ENCODE measurements around the gene NAA30. TPM values are rescaled to one million over a fixed set of nuclear protein-coding genes. Genes with fewer than 3 reads are reported as not detected.

Gene NAA30
- total RNA-seq, 1 donor from 2014 or later: 21.4 TPM

GRCh38 chr14:57413849-57414248, 23.5 kb downstream of the NAA30 start:
- H3K27me3 ChIP-seq (ENCODE audit: control insufficient read depth, insufficient read depth, low read length): no peaks in the 10 kb centered on the region
- no peak for DNase-seq (ENCODE audit: low read depth)
- no peaks in the 10 kb centered on the region for H3K36me3 ChIP-seq (ENCODE audit: control insufficient read depth, insufficient read depth, low read length)
- H3K4me3 ChIP-seq (ENCODE audit: low read depth, low read length): no peak overlapping the region
- no peak for TF ChIP-seq CTCF (IDR thresholded peaks at IDR 0.05; ENCODE audit: insufficient read depth, low read length, poor library complexity, severe bottlenecking)

- no peak for TF ChIP-seq CTCF (IDR thresholded peaks at IDR 0.05; ENCODE audit: insufficient read depth, low read length, poor library complexity, severe bottlenecking)
- DNase-seq (ENCODE audit: low read depth): no peak
- H3K4me3 ChIP-seq (ENCODE audit: low read depth, low read length): no peak overlapping the region
- H3K36me3 ChIP-seq (ENCODE audit: control insufficient read depth, insufficient read depth, low read length): no peaks in the 10 kb centered on the region
- H3K27me3 ChIP-seq (ENCODE audit: control insufficient read depth, insufficient read depth, low read length): no peaks in the 10 kb centered on the region
Observed at GRCh38 chr14:57417228-57417627, 26.8 kb downstream of the NAA30 start.

DNA sequence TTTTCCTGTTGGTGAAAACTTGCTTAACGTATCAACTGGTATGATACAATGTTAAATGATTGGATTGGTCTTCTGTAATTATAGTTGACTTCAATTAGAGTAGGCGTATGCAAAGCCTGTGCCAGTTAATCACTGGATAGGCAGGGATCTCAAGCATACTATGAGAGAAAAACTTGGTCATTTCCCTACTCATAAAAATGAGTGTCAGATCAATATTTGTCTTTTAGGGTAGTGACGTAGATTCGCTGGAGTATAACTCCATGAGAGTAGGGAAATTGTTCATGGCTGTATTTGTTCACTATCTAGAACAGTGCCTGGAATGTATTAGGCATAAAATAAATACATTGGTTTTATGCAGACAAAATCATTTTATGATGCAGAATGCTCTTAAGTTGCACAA, 28.6 kb downstream of the NAA30 start:
- no peak for TF ChIP-seq CTCF (IDR thresholded peaks at IDR 0.05; ENCODE audit: insufficient read depth, low read length, poor library complexity, severe bottlenecking)
- DNase-seq (ENCODE audit: low read depth): no peak
- no peaks in the 10 kb centered on the region for H3K36me3 ChIP-seq (ENCODE audit: control insufficient read depth, insufficient read depth, low read length)
- no peak overlapping the region for H3K4me3 ChIP-seq (ENCODE audit: low read depth, low read length)
- no peaks in the 10 kb centered on the region for H3K27me3 ChIP-seq (ENCODE audit: control insufficient read depth, insufficient read depth, low read length)

DNA sequence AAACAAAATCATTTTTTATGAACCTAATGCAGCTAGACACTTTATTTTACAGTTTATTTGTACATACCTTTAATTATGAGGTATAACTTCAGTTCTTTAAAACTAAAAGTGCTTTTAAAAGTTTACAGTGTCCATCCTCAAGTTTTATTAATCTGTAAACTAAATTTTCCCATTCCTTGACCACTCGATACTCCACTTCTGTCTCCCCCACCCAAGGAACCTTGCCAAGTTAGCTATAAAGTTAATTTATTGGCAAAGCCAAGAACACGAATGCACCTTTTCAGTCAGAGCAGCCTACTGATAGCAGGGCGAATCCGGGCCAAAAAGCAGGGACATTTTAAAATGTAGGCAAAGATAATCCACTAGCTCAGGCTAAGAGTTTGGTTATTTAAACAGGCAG, 29.6 kb downstream of the NAA30 start:
- Histone ChIP-seq H3K27me3 (ENCODE audit: control insufficient read depth, insufficient read depth, low read length) (no peaks in the 10 kb centered on the region), H3K36me3 (ENCODE audit: control insufficient read depth, insufficient read depth, low read length) (no peaks in the 10 kb centered on the region)
- no peak for TF ChIP-seq CTCF (IDR thresholded peaks at IDR 0.05; ENCODE audit: insufficient read depth, low read length, poor library complexity, severe bottlenecking)

DNA sequence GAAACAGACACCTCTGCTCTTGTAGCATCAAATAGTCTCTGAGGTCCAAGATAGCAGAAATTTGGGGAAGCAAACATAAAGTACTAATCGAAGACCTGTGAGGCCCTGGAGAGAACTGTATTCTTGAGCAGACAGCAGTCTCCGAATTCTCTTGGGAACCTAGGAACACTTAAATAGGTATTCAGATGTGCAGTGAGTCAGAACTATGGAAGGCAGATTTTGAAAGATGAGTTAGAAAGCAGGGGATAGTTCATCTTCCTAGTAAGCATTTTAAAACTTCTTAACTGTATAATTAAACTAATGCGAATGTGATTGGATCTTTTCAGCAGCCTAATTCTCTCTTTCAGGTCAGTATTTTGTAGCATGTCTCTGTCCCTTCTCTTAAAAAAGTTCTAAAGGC, 30.6 kb downstream of the NAA30 start:
- Histone ChIP-seq H3K4me3 (ENCODE audit: low read depth, low read length) (no peak overlapping the region), H3K27me3 (ENCODE audit: control insufficient read depth, insufficient read depth, low read length) (no peaks in the 10 kb centered on the region), H3K36me3 (ENCODE audit: control insufficient read depth, insufficient read depth, low read length) (no peaks in the 10 kb centered on the region)
- no peak for TF ChIP-seq CTCF (IDR thresholded peaks at IDR 0.05; ENCODE audit: insufficient read depth, low read length, poor library complexity, severe bottlenecking)
- no peak for DNase-seq (ENCODE audit: low read depth)

More for the DNA sequence above, 29.6 kb downstream of the NAA30 start:
- no peak overlapping the region for H3K4me3 ChIP-seq (ENCODE audit: low read depth, low read length)
- DNase-seq (ENCODE audit: low read depth): no peak

GRCh38 chr14:57435923-57436322, 45.5 kb downstream of the NAA30 start:
- H3K27me3 ChIP-seq (ENCODE audit: control insufficient read depth, insufficient read depth, low read length): no peaks in the 10 kb centered on the region
- DNase-seq (ENCODE audit: low read depth): no peak
- H3K4me3 ChIP-seq (ENCODE audit: low read depth, low read length): no peak overlapping the region
- no peaks in the 10 kb centered on the region for H3K36me3 ChIP-seq (ENCODE audit: control insufficient read depth, insufficient read depth, low read length)
- TF ChIP-seq CTCF (IDR thresholded peaks at IDR 0.05; ENCODE audit: insufficient read depth, low read length, poor library complexity, severe bottlenecking): no peak
